ENCODE results near the gene PDZD7.

PDZD7 gene

GRCh38 chr10:100966887-100967286, 64.0 kb downstream of the PDZD7 start:
- no peak for DNase-seq (ENCODE audit: low spot score)

DNA sequence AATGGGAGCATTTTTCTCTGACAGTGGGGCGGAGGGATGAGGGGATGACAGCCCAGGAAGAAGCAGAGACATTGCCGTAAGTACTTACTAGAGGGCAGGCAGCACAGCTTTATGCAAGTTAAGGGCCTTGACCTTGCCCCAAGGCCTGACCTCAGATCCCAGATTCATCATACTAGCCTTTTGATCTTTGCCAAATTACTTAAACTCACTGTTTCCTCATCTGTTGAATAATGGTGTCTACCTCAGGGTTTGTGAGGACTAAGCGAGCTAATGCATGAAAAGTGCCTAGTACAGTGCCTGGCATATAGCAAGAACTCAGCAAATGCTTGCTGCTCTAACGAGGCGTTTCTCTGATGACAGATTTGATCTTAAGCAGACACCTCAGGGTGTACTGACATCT, 65.1 kb downstream of the PDZD7 start:
- no peak for DNase-seq (ENCODE audit: low spot score)

DNA sequence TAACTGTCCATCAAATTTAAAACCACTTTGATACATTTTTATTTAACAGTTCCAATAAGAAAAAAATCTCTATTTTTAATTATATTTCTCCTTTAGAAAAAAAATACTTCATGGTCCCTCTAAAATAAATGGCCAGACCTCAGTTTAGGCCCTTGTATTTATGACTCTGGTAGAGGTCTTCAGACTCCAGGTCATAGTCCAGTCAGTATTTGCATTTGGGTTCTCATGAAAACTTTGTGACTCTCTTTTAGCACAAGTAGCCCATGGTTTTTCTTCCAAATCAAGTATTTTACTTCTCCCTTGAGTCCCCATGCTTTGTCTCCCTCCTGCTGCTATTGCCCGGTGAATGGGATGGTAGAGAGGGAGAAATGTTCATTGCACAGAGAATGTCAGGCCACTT, 67.1 kb downstream of the PDZD7 start:
- no peak for DNase-seq (ENCODE audit: low spot score)

GRCh38 chr10:100962351-100963080, 68.4 kb downstream of the PDZD7 start:
- DNase-seq (ENCODE audit: low spot score): no peak

GRCh38 chr10:100960251-100960650, 70.7 kb downstream of the PDZD7 start:
- no peak for DNase-seq (ENCODE audit: low spot score)
